K562 (cell line): Measurements from ENCODE around the gene CHD2. TPM values are rescaled to one million over a fixed set of nuclear protein-coding genes. Genes with fewer than 3 reads are reported as not detected.

Experiments
- ATAC-seq: fragments of 200-7000 bp; cut with Tn5 transposase; 3 replicates; pipeline ENCODE4 v1.9.1; 2020; ENCODE audit warnings: moderate library complexity
- BruUV-seq: library from RNA; stranded (reverse); fragments of 400-500 nt; replicated peaks from 2 replicates; lab custom pipeline; 2021; lab: Mats Ljungman, UMichigan
- CTCF ChIA-PET: fragments of 300-600 bp; formaldehyde crosslinking; extraction: SDS; loops from one replicate; lab custom pipeline; 2021; ENCODE audit warnings: low intra/inter-chr PET ratio; lab: Yijun Ruan, JAX
- POLR2A ChIA-PET: fragments of 300-600, 350-650 bp; sonication (Branson Sonifier 250); formaldehyde crosslinking; extraction: SDS; loops from one replicate; lab custom pipeline; 2021; ENCODE audit warnings: antibody characterized with exemption, inconsistent platforms; lab: Yijun Ruan, JAX
- DNase-seq, 4 experiments: peaks; one replicate each; pipeline versions ENCODE4 v3.0.0 to v3.0.0-alpha.2; 2011 to 2018; ENCODE audit warnings: low spot score in 3 of 4, mixed read lengths in 3 of 4; ENCODE audit errors: extremely low read depth in 1 of 4
- FAIRE-seq: peaks from 2 replicates; lab custom pipeline; 2011; peaks lifted over from hg19 to GRCh38; lab: Jason Lieb, UNC
- H2AFZ ChIP-seq: 2 replicates; pipeline ENCODE4 v1.6.0; 2011; ENCODE audit warnings: low read depth, low read length, control low read depth, inconsistent platforms
- H3K27ac ChIP-seq: fragments of 200-600 bp; 3 replicates; pipeline ENCODE4 v1.8.0; 2011; ENCODE audit warnings: low read depth, mild to moderate bottlenecking, control low read depth, inconsistent platforms, low read length, moderate library complexity, mixed read lengths; ENCODE audit errors: extremely low read depth
- H3K27me3 ChIP-seq, 2 experiments: fragments of 300-600 bp in 1 of 2; 2 replicates in 1 of 2; 3 replicates in 1 of 2; pipeline versions ENCODE4 v1.6.0 to v1.8.0; 2011; ENCODE audit warnings: inconsistent platforms in 2 of 2, low read length in 2 of 2, mild to moderate bottlenecking in 1 of 2, mixed read lengths in 1 of 2, moderate library complexity in 1 of 2; ENCODE audit not compliant: control insufficient read depth in 2 of 2, insufficient read depth in 2 of 2
- H3K36me3 ChIP-seq: fragments of 300-600 bp; 3 replicates; pipeline ENCODE4 v1.8.0; 2011; ENCODE audit warnings: mild to moderate bottlenecking, low read length, inconsistent platforms; ENCODE audit not compliant: control insufficient read depth, insufficient read depth
- H3K4me1 ChIP-seq, 2 experiments: fragments of 200-600 bp in 1 of 2; replicated peaks in 1 of 2; 2 replicates in 1 of 2; 3 replicates in 1 of 2; pipeline versions ENCODE4 v1.5.1 to v1.8.0; 2011; ENCODE audit warnings: inconsistent platforms in 2 of 2, low read length in 2 of 2, mild to moderate bottlenecking in 1 of 2, mixed read lengths in 1 of 2, moderate library complexity in 1 of 2; ENCODE audit not compliant: control insufficient read depth in 2 of 2, insufficient read depth in 2 of 2
- H3K4me2 ChIP-seq: 2 replicates; pipeline ENCODE4 v1.6.1; 2011; ENCODE audit warnings: low read length, control low read depth, inconsistent platforms, mixed read lengths; ENCODE audit not compliant: insufficient read depth
- H3K4me3 ChIP-seq: fragments of 200-600 bp; sonication (generic), shearing (Covaris generic); 2 replicates; pipeline ENCODE4 v1.5.1; 2016; ENCODE audit warnings: control low read depth, inconsistent platforms
- H3K79me2 ChIP-seq: fragments of 200-600 bp; 3 replicates; pipeline ENCODE4 v1.8.0; 2011; ENCODE audit warnings: low read length, inconsistent platforms; ENCODE audit not compliant: control insufficient read depth, insufficient read depth
- H3K9ac ChIP-seq, 2 experiments: 2 replicates each; pipeline versions ENCODE4 v1.6.0 to v1.6.1; 2011; ENCODE audit warnings: low read depth in 2 of 2, low read length in 2 of 2, control low read depth in 1 of 2, inconsistent platforms in 1 of 2, mild to moderate bottlenecking in 1 of 2, mixed read lengths in 1 of 2; ENCODE audit not compliant: insufficient read depth in 1 of 2
- H3K9me1 ChIP-seq: one replicate; pipeline ENCODE4 v1.6.0; 2011; ENCODE audit warnings: inconsistent platforms, mild to moderate bottlenecking, low read length, moderate library complexity; ENCODE audit not compliant: control insufficient read depth, insufficient read depth
- H3K9me3 ChIP-seq: replicated peaks from 2 replicates; pipeline ENCODE4 v1.5.1; 2011; ENCODE audit warnings: low read depth, low read length, inconsistent platforms; ENCODE audit not compliant: control insufficient read depth, insufficient read depth
- H4K20me1 ChIP-seq: replicated peaks from 2 replicates; pipeline ENCODE4 v1.6.1; 2011; ENCODE audit warnings: low read length, inconsistent platforms, mixed read lengths; ENCODE audit not compliant: control insufficient read depth, insufficient read depth
- FOXA3 ChIP-seq, 2 experiments: fragments of 450-650 bp in 1 of 2; sonication (generic) in 1 of 2; formaldehyde crosslinking; IDR thresholded peaks in 1 of 2; conservative IDR thresholded peaks in 1 of 2; 2 replicates each; pipeline versions ENCODE4 v1.4.0 to v1.8.0; 2020 to 2022; ENCODE audit warnings: mild to moderate bottlenecking in 2 of 2, missing genetic modification reagents in 1 of 2
- HSF4 ChIP-seq: fragments of 250-450 bp; sonication (Bioruptor Pico); IDR thresholded peaks from 2 replicates; pipeline ENCODE4 v2.1.2; 2022; ENCODE audit warnings: mild to moderate bottlenecking, moderate library complexity, borderline replicate concordance
- JUND ChIP-seq, 2 experiments: IDR thresholded peaks; 2 replicates in 1 of 2; 3 replicates in 1 of 2; pipeline ENCODE4 v1.6.1; 2011; ENCODE audit warnings: borderline replicate concordance in 2 of 2, low read depth in 2 of 2, low read length in 2 of 2, improper control_type of control experiment in 1 of 2, missing biosample characterization in 1 of 2, missing genetic modification characterization in 1 of 2, missing genetic modification reagents in 1 of 2
- ZC3H4 ChIP-seq: sonication (generic); formaldehyde crosslinking; IDR thresholded peaks from 2 replicates; pipeline ENCODE4 v1.9.0; 2021; ENCODE audit warnings: missing genetic modification reagents, borderline replicate concordance
- WGBS: fragments of 100-300 bp; shearing (Covaris generic); methylation state at CpG from one replicate; pipeline ENCODE4 v1.1.6; 2016; ENCODE audit warnings: low coverage, mixed read lengths; ENCODE audit not compliant: insufficient coverage; ENCODE audit errors: missing lambda C conversion rate; 5-methylcytosine and 5-hydroxymethylcytosine counted together
- in situ Hi-C: fragments of 300-500 bp; cut with MboI; formaldehyde crosslinking; loops from 4 replicates; pipeline ENCODE4 v1.15.0; 2018; ENCODE audit warnings: inconsistent platforms, mixed read lengths
- intact Hi-C: fragments of 100-400 bp; cut with micrococcal nuclease; formaldehyde crosslinking; loops from 2 replicates; pipeline ENCODE4 v1.14.2; 2022
- polyA plus RNA-seq, 8 experiments: library from polyadenylated mRNA; depleted of rRNA in 4 of 8; stranded (reverse) in 5 of 8; unstranded in 3 of 8; fragments of >200 nt; fragmentation: Nextera tagmentation in 2 of 8; fragmentation: Illumina TruSeq in 1 of 8; extraction: Ambion mirVana in 2 of 8; extraction: Trizol in 1 of 8; gene quantifications; 2 replicates each; pipeline versions ENCODE4 v1.2.1 to v1.2.3, GENCODE V29; 2011 to 2014; ENCODE audit warnings: inconsistent platforms in 1 of 8, missing spikeins in 1 of 8
- total RNA-seq, 7 experiments: library from RNA; depleted of rRNA in 6 of 7; stranded (reverse); fragments of >200 nt in 6 of 7; fragmentation: Illumina TruSeq in 2 of 7; extraction: Trizol in 2 of 7; gene quantifications; 2 replicates each; pipeline versions ENCODE4 v1.2.1 to v1.2.3, GENCODE V29; 2011 to 2021; ENCODE audit warnings: low replicate concordance in 1 of 7

Gene CHD2
- total and polyA plus RNA-seq, 9 of the 15 experiments (the other 6 are each of a cell fraction or from before 2014, with no cell fraction given): 38.9 to 70.8 (median 56.2) TPM

DNA sequence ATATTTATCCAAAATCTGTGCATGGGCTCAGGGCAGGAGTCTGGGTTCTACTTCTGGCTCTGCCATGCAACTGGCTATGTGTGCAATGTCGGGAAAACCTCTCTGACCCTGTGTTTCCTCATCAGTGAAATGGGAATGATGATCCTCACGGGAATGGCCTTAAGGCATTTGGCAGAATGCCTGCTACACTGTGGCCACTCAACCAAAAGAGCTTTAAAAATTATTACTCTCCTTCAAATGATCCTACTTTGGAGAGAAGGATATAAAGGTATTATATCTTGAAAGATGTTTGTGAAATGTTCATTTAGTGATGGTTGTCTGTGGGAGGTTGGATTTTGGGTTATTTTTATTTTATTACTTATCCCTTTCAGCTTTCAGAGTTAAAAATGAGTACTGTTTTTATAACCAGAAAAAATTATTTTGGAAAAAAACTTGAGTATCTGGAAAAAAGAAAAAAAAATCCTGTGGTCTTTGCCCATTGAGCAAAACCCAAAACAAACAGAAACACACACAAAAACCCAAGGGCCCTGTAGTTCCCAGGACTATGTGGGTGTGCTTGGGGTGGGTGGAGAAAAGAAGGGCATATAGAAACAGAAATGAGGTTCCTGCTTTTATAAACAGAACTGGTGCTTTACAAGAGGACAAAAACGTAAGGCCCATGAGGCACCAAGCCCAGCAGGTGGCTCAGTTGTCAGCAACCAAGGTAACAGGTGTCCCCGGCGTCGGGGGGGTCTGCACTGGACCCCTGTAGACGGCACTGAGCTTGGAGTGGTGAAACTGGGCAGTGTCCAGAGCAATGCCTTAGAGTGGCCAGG lies 166.9 kb downstream of the CHD2 start:
- in situ Hi-C loops (no loop called here), intact Hi-C loops (no loop called here)
- Histone ChIP-seq H3K9ac (no peak overlapping the region), H3K27ac (no peak overlapping the region), H3K4me2 (no peak overlapping the region), H4K20me1 (0 out of 2 replicates have a peak, but pooled peaks cover 2% of the 10 kb centered on the region), H3K79me2 (no peaks in the 10 kb centered on the region), H3K27me3 (peaks cover 75% of the 10 kb centered on the region in 2 experiments), H3K9me1 (no peaks in the 10 kb centered on the region), H3K4me3 (no peak overlapping the region), H3K36me3 (no peaks in the 10 kb centered on the region), H3K4me1 (peaks cover 0 to 3% of the 10 kb centered on the region in 2 experiments; a peak in 1 of 5 replicates), H3K9me3 (no peaks in the 10 kb centered on the region), H2AFZ (no peak overlapping the region)
- FAIRE-seq: no peak
- TF ChIP-seq JUND (IDR thresholded peaks at IDR 0.05; ENCODE audit: borderline replicate concordance, low read depth, low read length): no peak
- TF ChIP-seq JUND (tag; IDR thresholded peaks at IDR 0.05; ENCODE audit: borderline replicate concordance, low read depth, low read length): no peak
- TF ChIP-seq ZC3H4 (CRISPR knock-in tag): no peak
- TF ChIP-seq HSF4 (CRISPR knock-in tag): no peak
- TF ChIP-seq FOXA3 (CRISPR knock-in tag; conservative IDR thresholded peaks at IDR 0.05 in 1 of 2, IDR thresholded peaks at IDR 0.05 in 1 of 2): no peak
- no peak for ATAC-seq
- BruUV-seq: no TSS peak
- CTCF ChIA-PET: no interaction called here
- no peak for DNase-seq
- WGBS: 3% methylated on average over 7 of the region's 7 CpGs
- POLR2A ChIA-PET: no interaction called here
